SU-DHL-6 (cell line): Measurements from ENCODE around the gene IGSF1.

Source experiments
- EZH2phosphoT487 ChIP-seq: fragments of 200-600 bp; sonication (generic), shearing (Covaris generic); conservative IDR thresholded peaks from 2 replicates; pipeline ENCODE4 v1.6.1; 2018; ENCODE audit warnings: mild to moderate bottlenecking, antibody characterized with exemption, low read length, moderate library complexity, mixed read lengths
- TF ChIP-seq, protein P1 (sequence below): fragments of 200-600 bp; sonication (generic); IDR thresholded peaks from one replicate; pipeline ENCODE4 v1.5.1; 2017; ENCODE audit warnings: antibody characterized with exemption, mild to moderate bottlenecking, low read length, moderate library complexity; ENCODE audit not compliant: insufficient read depth, poor library complexity, severe bottlenecking

GRCh38 chrX:131288738-131289511 lies at the start of gene IGSF1:
- TF ChIP-seq, protein P1, sequence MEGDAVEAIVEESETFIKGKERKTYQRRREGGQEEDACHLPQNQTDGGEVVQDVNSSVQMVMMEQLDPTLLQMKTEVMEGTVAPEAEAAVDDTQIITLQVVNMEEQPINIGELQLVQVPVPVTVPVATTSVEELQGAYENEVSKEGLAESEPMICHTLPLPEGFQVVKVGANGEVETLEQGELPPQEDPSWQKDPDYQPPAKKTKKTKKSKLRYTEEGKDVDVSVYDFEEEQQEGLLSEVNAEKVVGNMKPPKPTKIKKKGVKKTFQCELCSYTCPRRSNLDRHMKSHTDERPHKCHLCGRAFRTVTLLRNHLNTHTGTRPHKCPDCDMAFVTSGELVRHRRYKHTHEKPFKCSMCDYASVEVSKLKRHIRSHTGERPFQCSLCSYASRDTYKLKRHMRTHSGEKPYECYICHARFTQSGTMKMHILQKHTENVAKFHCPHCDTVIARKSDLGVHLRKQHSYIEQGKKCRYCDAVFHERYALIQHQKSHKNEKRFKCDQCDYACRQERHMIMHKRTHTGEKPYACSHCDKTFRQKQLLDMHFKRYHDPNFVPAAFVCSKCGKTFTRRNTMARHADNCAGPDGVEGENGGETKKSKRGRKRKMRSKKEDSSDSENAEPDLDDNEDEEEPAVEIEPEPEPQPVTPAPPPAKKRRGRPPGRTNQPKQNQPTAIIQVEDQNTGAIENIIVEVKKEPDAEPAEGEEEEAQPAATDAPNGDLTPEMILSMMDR = no peak
- no peak for TF ChIP-seq EZH2phosphoT487
